Stimulated activated CD4-positive, alpha-beta T cell treated with anti-CD3 and anti-CD28 coated beads, Interleukin-2, amount 100 ng/mL, for 48 hours (primary cell): Measurements from ENCODE around the gene SERPINA12.
"Not testable (repeated sequence)": the region's sequence is repeated elsewhere in the genome, so short reads cannot be mapped to it uniquely, and the experiment has no call there.

Experiments
- DNase-seq, 2 donors: peaks; one replicate each; pipeline ENCODE4 v3.0.0-alpha.2; 2020

SERPINA12 gene

GRCh38 chr14:94535506-94535905 lies 26.2 kb upstream of the SERPINA12 start:
- DNase-seq = no peak

GRCh38 chr14:94532447-94532846 lies 23.2 kb upstream of the SERPINA12 start:
- no peak for DNase-seq

- no peak for DNase-seq
Measured at GRCh38 chr14:94531187-94531586, 21.9 kb upstream of the SERPINA12 start.

- no peak for DNase-seq
Measured at GRCh38 chr14:94524093-94524492, 14.8 kb upstream of the SERPINA12 start.

GRCh38 chr14:94523265-94523664 lies 14.0 kb upstream of the SERPINA12 start:
- DNase-seq = no peak

GRCh38 chr14:94522115-94522724 lies 13.0 kb upstream of the SERPINA12 start:
- no peak for DNase-seq

GRCh38 chr14:94521375-94522114 lies 12.3 kb upstream of the SERPINA12 start:
- DNase-seq = no peak

GRCh38 chr14:94517641-94518257 lies 8.5 kb upstream of the SERPINA12 start:
- no peak for DNase-seq

GRCh38 chr14:94517248-94517640 lies 8.0 kb upstream of the SERPINA12 start:
- DNase-seq = no peak

GRCh38 chr14:94515856-94516255 lies 6.6 kb upstream of the SERPINA12 start:
- DNase-seq = no peak

GRCh38 chr14:94515426-94515825 lies 6.2 kb upstream of the SERPINA12 start:
- DNase-seq = no peak

- no peak for DNase-seq
Measured at GRCh38 chr14:94514351-94514750, 5.1 kb upstream of the SERPINA12 start.

GRCh38 chr14:94510481-94510880 lies 1.2 kb upstream of the SERPINA12 start:
- DNase-seq = not testable (repeated sequence)

GRCh38 chr14:94505641-94506040 lies 3.6 kb downstream of the SERPINA12 start:
- no peak for DNase-seq

GRCh38 chr14:94505206-94505605 lies 4.1 kb downstream of the SERPINA12 start:
- no peak for DNase-seq

GRCh38 chr14:94501588-94502516 lies 7.4 kb downstream of the SERPINA12 start:
- DNase-seq = no peak

GRCh38 chr14:94500264-94500663 lies 9.0 kb downstream of the SERPINA12 start:
- DNase-seq = no peak

- DNase-seq = no peak
Measured at GRCh38 chr14:94499673-94500072, 9.6 kb downstream of the SERPINA12 start.

- DNase-seq = no peak
Measured at GRCh38 chr14:94498215-94498614, 11.1 kb downstream of the SERPINA12 start.

GRCh38 chr14:94494085-94494484 lies 15.2 kb downstream of the SERPINA12 start:
- DNase-seq = no peak

- no peak for DNase-seq
Measured at GRCh38 chr14:94491511-94491910, 17.8 kb downstream of the SERPINA12 start.

GRCh38 chr14:94489336-94489735 lies 19.9 kb downstream of the SERPINA12 start:
- no peak for DNase-seq

- DNase-seq = no peak
Measured at GRCh38 chr14:94486883-94487282, 22.4 kb downstream of the SERPINA12 start.
